ENCODE measurements around the gene RHEB. TPM values are rescaled to one million over a fixed set of nuclear protein-coding genes. Genes with fewer than 3 reads are reported as not detected.

The RHEB gene
- polyA plus RNA-seq, 6 donors from 2014 or later: 33.6 to 49.9 (median 46.6) TPM

GRCh38 chr7:151469281-151469680, 50.4 kb downstream of the RHEB start:
- no peaks in the 10 kb centered on the region for H3K27me3 Mint-ChIP-seq
- no peak overlapping the region for H3K4me3 Mint-ChIP-seq
- H3K9me3 Mint-ChIP-seq: peaks cover 0 to 5% (median 0%) of the 10 kb centered on the region in 7 donors
- DNase-seq (no peak), ATAC-seq (ENCODE audit: low read depth in 2 of 2) (no peak)
- peaks cover 45 to 51% of the 10 kb centered on the region in 2 donors for H3K36me3 Mint-ChIP-seq
- H3K27ac Mint-ChIP-seq: no peak overlapping the region
- H3K4me1 Mint-ChIP-seq: peaks cover 20 to 35% (median 32%) of the 10 kb centered on the region in 3 donors

GRCh38 chr7:151468217-151469018, 51.3 kb downstream of the RHEB start:
- H3K4me1 Mint-ChIP-seq: peaks cover 17 to 32% (median 27%) of the 10 kb centered on the region in 3 donors
- no peak for DNase-seq
- H3K4me3 Mint-ChIP-seq: peak overlapping the region in 1 of 8 donors; percentile 38

GRCh38 chr7:151465169-151465568, 54.5 kb downstream of the RHEB start:
- H3K9me3 Mint-ChIP-seq: peaks cover 7 to 34% (median 26%) of the 10 kb centered on the region in 7 donors
- peak overlapping the region in 1 of 6 donors; percentile 16 for H3K27ac Mint-ChIP-seq
- ATAC-seq (ENCODE audit: low read depth in 2 of 2) (no peak), DNase-seq (no peak)
- peaks cover 58 to 64% of the 10 kb centered on the region in 2 donors for H3K36me3 Mint-ChIP-seq
- H3K4me3 Mint-ChIP-seq: no peak overlapping the region
- H3K27me3 Mint-ChIP-seq: peaks cover 0 to 10% (median 0%) of the 10 kb centered on the region in 3 donors
- peaks cover 0 to 12% (median 0%) of the 10 kb centered on the region in 3 donors for H3K4me1 Mint-ChIP-seq

More at GRCh38 chr7:151468217-151469018, 51.3 kb downstream of the RHEB start:
- Mint-ChIP-seq H3K27ac (peak overlapping the region in 2 of 6 donors; percentile 5 to 74), H3K9me3 (peaks cover 2 to 13% (median 8%) of the 10 kb centered on the region in 7 donors), H3K27me3 (no peaks in the 10 kb centered on the region), H3K36me3 (peaks cover 53 to 59% of the 10 kb centered on the region in 2 donors)
- no peak for ATAC-seq (ENCODE audit: low read depth in 2 of 2)

- DNase-seq: no peak
- Mint-ChIP-seq H3K4me1 (peaks cover 0 to under 1% (median 0%) of the 10 kb centered on the region in 3 donors), H3K9me3 (peaks cover 7 to 36% (median 26%) of the 10 kb centered on the region in 7 donors), H3K27me3 (peaks cover 0 to 14% (median 0%) of the 10 kb centered on the region in 3 donors), H3K4me3 (no peak overlapping the region), H3K27ac (no peak overlapping the region), H3K36me3 (peaks cover 35 to 36% of the 10 kb centered on the region in 2 donors)
- ATAC-seq (ENCODE audit: low read depth in 2 of 2): no peak
Observed at GRCh38 chr7:151462306-151462779, 57.4 kb downstream of the RHEB start.

- peaks cover 34 to 35% of the 10 kb centered on the region in 2 donors for H3K36me3 Mint-ChIP-seq
- H3K9me3 Mint-ChIP-seq: peaks cover 7 to 36% (median 26%) of the 10 kb centered on the region in 7 donors
- DNase-seq: no peak
- peaks cover 0 to 14% (median 0%) of the 10 kb centered on the region in 3 donors for H3K27me3 Mint-ChIP-seq
- no peak overlapping the region for H3K27ac Mint-ChIP-seq
- H3K4me1 Mint-ChIP-seq: no peaks in the 10 kb centered on the region
- no peak for ATAC-seq (ENCODE audit: low read depth in 2 of 2)
- no peak overlapping the region for H3K4me3 Mint-ChIP-seq
Observed at GRCh38 chr7:151461942-151462230, 57.8 kb downstream of the RHEB start.

GRCh38 chr7:151461096-151461941, 58.4 kb downstream of the RHEB start:
- H3K9me3 Mint-ChIP-seq: peaks cover 7 to 36% (median 26%) of the 10 kb centered on the region in 7 donors
- no peak overlapping the region for H3K27ac Mint-ChIP-seq
- H3K4me1 Mint-ChIP-seq: no peaks in the 10 kb centered on the region
- ATAC-seq (ENCODE audit: low read depth in 2 of 2) (no peak), DNase-seq (no peak)
- peaks cover 34 to 35% of the 10 kb centered on the region in 2 donors for H3K36me3 Mint-ChIP-seq
- H3K4me3 Mint-ChIP-seq: no peak overlapping the region
- H3K27me3 Mint-ChIP-seq: peaks cover 0 to 14% (median 0%) of the 10 kb centered on the region in 3 donors

- DNase-seq: no peak
- Mint-ChIP-seq H3K27ac (no peak overlapping the region), H3K27me3 (peaks cover 0 to 14% (median 0%) of the 10 kb centered on the region in 3 donors), H3K9me3 (peaks cover 7 to 36% (median 26%) of the 10 kb centered on the region in 7 donors), H3K4me3 (peak overlapping the region in 1 of 8 donors; percentile 22), H3K4me1 (no peaks in the 10 kb centered on the region), H3K36me3 (peaks cover 26% of the 10 kb centered on the region in 2 donors)
- no peak for ATAC-seq (ENCODE audit: low read depth in 2 of 2)
Observed at GRCh38 chr7:151460474-151460855, 59.2 kb downstream of the RHEB start.

- DNase-seq (no peak), ATAC-seq (ENCODE audit: low read depth in 2 of 2) (no peak)
- Mint-ChIP-seq H3K27me3 (peaks cover 0 to 14% (median 0%) of the 10 kb centered on the region in 3 donors), H3K36me3 (peaks cover 22 to 23% of the 10 kb centered on the region in 2 donors), H3K9me3 (peaks cover 7 to 33% (median 26%) of the 10 kb centered on the region in 7 donors), H3K4me1 (no peaks in the 10 kb centered on the region), H3K27ac (peak overlapping the region in 1 of 6 donors; percentile 59), H3K4me3 (peak overlapping the region in 1 of 8 donors; percentile 7)
Observed at GRCh38 chr7:151459726-151460473, 59.8 kb downstream of the RHEB start.

- Mint-ChIP-seq H3K36me3 (peaks cover 0 to 3% of the 10 kb centered on the region in 2 donors), H3K4me3 (no peak overlapping the region), H3K4me1 (no peaks in the 10 kb centered on the region), H3K27ac (peak overlapping the region in 1 of 6 donors; percentile 22), H3K27me3 (peaks cover 0 to 14% (median 0%) of the 10 kb centered on the region in 3 donors), H3K9me3 (peaks cover 0 to 16% (median 9%) of the 10 kb centered on the region in 7 donors)
- ATAC-seq (ENCODE audit: low read depth in 2 of 2): no peak
- no peak for DNase-seq
Observed at GRCh38 chr7:151457534-151457933, 62.2 kb downstream of the RHEB start.

GRCh38 chr7:151456782-151457181, 62.9 kb downstream of the RHEB start:
- peaks cover 0 to 14% (median 0%) of the 10 kb centered on the region in 3 donors for H3K27me3 Mint-ChIP-seq
- DNase-seq (no peak), ATAC-seq (ENCODE audit: low read depth in 2 of 2) (no peak)
- H3K9me3 Mint-ChIP-seq: peaks cover 0 to 10% (median 2%) of the 10 kb centered on the region in 7 donors
- H3K4me3 Mint-ChIP-seq: no peak overlapping the region
- no peaks in the 10 kb centered on the region for H3K36me3 Mint-ChIP-seq
- H3K27ac Mint-ChIP-seq: no peak overlapping the region
- H3K4me1 Mint-ChIP-seq: no peaks in the 10 kb centered on the region

GRCh38 chr7:151456276-151456675, 63.4 kb downstream of the RHEB start:
- ATAC-seq (ENCODE audit: low read depth in 2 of 2) (no peak), DNase-seq (no peak)
- H3K4me3 Mint-ChIP-seq: no peak overlapping the region
- no peak overlapping the region for H3K27ac Mint-ChIP-seq
- peaks cover 0 to 14% (median 0%) of the 10 kb centered on the region in 3 donors for H3K27me3 Mint-ChIP-seq
- peaks cover 0 to 5% (median 0%) of the 10 kb centered on the region in 7 donors for H3K9me3 Mint-ChIP-seq
- H3K4me1 Mint-ChIP-seq: no peaks in the 10 kb centered on the region
- H3K36me3 Mint-ChIP-seq: no peaks in the 10 kb centered on the region

GRCh38 chr7:151455690-151456089, 64.0 kb downstream of the RHEB start:
- no peaks in the 10 kb centered on the region for H3K36me3 Mint-ChIP-seq
- peak overlapping the region in 1 of 6 donors; percentile 45 for H3K27ac Mint-ChIP-seq
- H3K4me3 Mint-ChIP-seq: no peak overlapping the region
- no peaks in the 10 kb centered on the region for H3K4me1 Mint-ChIP-seq
- ATAC-seq (ENCODE audit: low read depth in 2 of 2) (no peak), DNase-seq (no peak)
- H3K9me3 Mint-ChIP-seq: peaks cover 0 to 4% (median 0%) of the 10 kb centered on the region in 7 donors
- peaks cover 0 to 10% (median 0%) of the 10 kb centered on the region in 3 donors for H3K27me3 Mint-ChIP-seq
